ENCODE measurements around the gene CRCP.

- TF ChIP-seq, protein P1, sequence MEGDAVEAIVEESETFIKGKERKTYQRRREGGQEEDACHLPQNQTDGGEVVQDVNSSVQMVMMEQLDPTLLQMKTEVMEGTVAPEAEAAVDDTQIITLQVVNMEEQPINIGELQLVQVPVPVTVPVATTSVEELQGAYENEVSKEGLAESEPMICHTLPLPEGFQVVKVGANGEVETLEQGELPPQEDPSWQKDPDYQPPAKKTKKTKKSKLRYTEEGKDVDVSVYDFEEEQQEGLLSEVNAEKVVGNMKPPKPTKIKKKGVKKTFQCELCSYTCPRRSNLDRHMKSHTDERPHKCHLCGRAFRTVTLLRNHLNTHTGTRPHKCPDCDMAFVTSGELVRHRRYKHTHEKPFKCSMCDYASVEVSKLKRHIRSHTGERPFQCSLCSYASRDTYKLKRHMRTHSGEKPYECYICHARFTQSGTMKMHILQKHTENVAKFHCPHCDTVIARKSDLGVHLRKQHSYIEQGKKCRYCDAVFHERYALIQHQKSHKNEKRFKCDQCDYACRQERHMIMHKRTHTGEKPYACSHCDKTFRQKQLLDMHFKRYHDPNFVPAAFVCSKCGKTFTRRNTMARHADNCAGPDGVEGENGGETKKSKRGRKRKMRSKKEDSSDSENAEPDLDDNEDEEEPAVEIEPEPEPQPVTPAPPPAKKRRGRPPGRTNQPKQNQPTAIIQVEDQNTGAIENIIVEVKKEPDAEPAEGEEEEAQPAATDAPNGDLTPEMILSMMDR (IDR thresholded peaks at IDR 0.05): no peak
- no peak for TF ChIP-seq POLR2A (IDR thresholded peaks at IDR 0.05)
These were observed 69.1 kb downstream of the CRCP start for GRCh38 chr7:66183700-66184099.

Measured in thyroid gland (tissue), 4 donors.